Calu3 (cell line): ENCODE data around the gene HIC1. TPM values are rescaled to one million over a fixed set of nuclear protein-coding genes. Genes with fewer than 3 reads are reported as not detected.
A peak's percentile ranks its signal among the peaks of the same experiment; 100 is the strongest.

Experiments
- Bru-seq: library from RNA; stranded (reverse); fragments of 400-500 nt; gene quantifications from one replicate; lab custom pipeline; 2021; lab: Mats Ljungman, UMichigan
- BruChase-seq, 2 experiments: library from RNA; stranded (reverse); fragments of 400-500 nt; gene quantifications; one replicate each; lab custom pipeline; 2021; lab: Mats Ljungman, UMichigan
- BruUV-seq: library from RNA; stranded (reverse); fragments of 400-500 nt; replicated peaks from 2 replicates; lab custom pipeline; 2021; lab: Mats Ljungman, UMichigan
- CTCF ChIA-PET: fragments of 300-600 bp; sonication (Branson Sonifier 250); formaldehyde crosslinking; loops from one replicate; lab custom pipeline; 2022; ENCODE audit warnings: antibody characterized with exemption; lab: Charles Lee
- DNase-seq: peaks from one replicate; pipeline ENCODE4 v3.0.0; 2022
- H3K27ac Mint-ChIP-seq: one replicate; pipeline ENCODE4 v1.8.0; 2022; ENCODE audit warnings: mixed read lengths; ENCODE audit not compliant: unreplicated experiment
- H3K27me3 Mint-ChIP-seq: one replicate; pipeline ENCODE4 v1.8.0; 2022; ENCODE audit warnings: mixed read lengths; ENCODE audit not compliant: unreplicated experiment
- H3K36me3 Mint-ChIP-seq: one replicate; pipeline ENCODE4 v1.8.0; 2022; ENCODE audit warnings: mild to moderate bottlenecking, moderate library complexity, mixed read lengths; ENCODE audit not compliant: insufficient read depth, unreplicated experiment
- H3K4me1 Mint-ChIP-seq: one replicate; pipeline ENCODE4 v1.8.0; 2022; ENCODE audit warnings: mild to moderate bottlenecking, low read depth, mixed read lengths; ENCODE audit not compliant: unreplicated experiment
- H3K4me3 Mint-ChIP-seq: one replicate; pipeline ENCODE4 v1.8.0; 2022; ENCODE audit warnings: mild to moderate bottlenecking, low read depth, moderate library complexity, mixed read lengths; ENCODE audit not compliant: unreplicated experiment
- H3K9me3 Mint-ChIP-seq: one replicate; pipeline ENCODE4 v1.8.0; 2022; ENCODE audit warnings: low read depth, mixed read lengths; ENCODE audit not compliant: unreplicated experiment
- CTCF ChIP-seq: fragments of 200-600 bp; IDR thresholded peaks from one replicate; pipeline ENCODE4 v1.8.0; 2022; ENCODE audit warnings: antibody characterized with exemption; ENCODE audit not compliant: unreplicated experiment
- intact Hi-C: fragments of 100-400 bp; cut with micrococcal nuclease; formaldehyde crosslinking; loops from one replicate; pipeline ENCODE4 v1.10.0; 2022; ENCODE audit not compliant: unreplicated experiment
- long read RNA-seq: library from polyadenylated mRNA; stranded (forward); transcript quantifications from one replicate; pipeline ENCODE4 v2.0.0, GENCODE V29; 2022
- total RNA-seq: library from RNA; stranded (reverse); gene quantifications from 2 replicates; pipeline ENCODE4 v1.2.3, GENCODE V29; 2022

HIC1 gene
- total RNA-seq (0.61 and 1.2 TPM in 2 replicates), Bru-seq, nascent RNA (not detected), BruChase-seq, experiment 1, labeled RNA remaining after a 6-hour chase (percentile 18 among the genes with signal in this experiment), BruChase-seq, experiment 2, labeled RNA remaining after a 2-hour chase (percentile 15 among the genes with signal in this experiment)
- long read RNA-seq = 0 reads

GRCh38 chr17:2054512-2055291 is at the start of gene HIC1:
TSS of gene HIC1 (plus strand) at chr17:2055103. CDS start at chr17:2056691, 1,588 bp downstream.
- DNase-seq = peak; percentile 73
- Mint-ChIP-seq H3K27me3 (peaks cover 32% of the 10 kb centered on the region), H3K4me1 (peaks cover 8% of the 10 kb centered on the region), H3K27ac (no peak within 1 kb of the TSS), H3K36me3 (peaks cover 8% of the 10 kb centered on the region), H3K9me3 (no peaks in the 10 kb centered on the region), H3K4me3 (peak within 1 kb of the TSS; percentile 60)
- BruUV-seq = no TSS peak
- intact Hi-C loops = no loop called here
- CTCF ChIA-PET = interaction anchor here (0.6 to 2.6 kb wide), 6 partner anchors 39 to 307 kb away, joined by 3 to 22 read pairs (median 3); no protein-coding TSS in a partner anchor
- TF ChIP-seq CTCF = peak; percentile 41

- Mint-ChIP-seq H3K27me3 (no peaks in the 10 kb centered on the region), H3K4me3 (no peak overlapping the region), H3K27ac (no peak overlapping the region), H3K9me3 (no peaks in the 10 kb centered on the region), H3K4me1 (no peaks in the 10 kb centered on the region), H3K36me3 (no peaks in the 10 kb centered on the region)
- intact Hi-C loops = no loop called here
- no TSS peak for BruUV-seq
- no peak for DNase-seq
- CTCF ChIA-PET = no interaction called here
- no peak for TF ChIP-seq CTCF
Observed at GRCh38 chr17:2008332-2009126, 46.4 kb upstream of the HIC1 start.

DNA sequence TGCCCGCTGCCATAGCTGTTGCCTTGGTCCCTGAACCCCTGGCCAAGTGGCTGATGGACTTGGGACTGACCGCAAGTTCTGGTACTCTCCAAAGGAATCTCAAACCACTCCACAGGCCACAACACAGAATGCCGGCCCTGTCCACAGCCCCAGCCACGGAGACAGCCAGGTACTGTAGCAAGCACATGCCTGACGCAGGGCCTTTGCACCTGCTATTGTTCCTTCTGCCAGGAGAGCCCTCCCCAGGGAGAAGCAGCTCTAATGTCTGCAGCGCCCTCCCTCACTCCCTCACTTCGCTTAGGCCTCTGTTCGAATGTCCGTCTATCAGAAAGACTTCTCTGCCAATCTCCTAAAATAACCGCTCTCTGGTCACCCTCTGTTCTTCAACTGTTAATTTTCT is 45.2 kb upstream of the HIC1 start:
- no peaks in the 10 kb centered on the region for H3K9me3 Mint-ChIP-seq
- no peak overlapping the region for H3K4me3 Mint-ChIP-seq
- H3K36me3 Mint-ChIP-seq = no peaks in the 10 kb centered on the region
- no TSS peak for BruUV-seq
- TF ChIP-seq CTCF = no peak
- intact Hi-C loops = no loop called here
- H3K4me1 Mint-ChIP-seq = no peaks in the 10 kb centered on the region
- H3K27ac Mint-ChIP-seq = no peak overlapping the region
- CTCF ChIA-PET = no interaction called here
- DNase-seq = no peak
- peaks cover 9% of the 10 kb centered on the region for H3K27me3 Mint-ChIP-seq
